Keratinocyte (primary cell): ENCODE measurements around the gene COL25A1.

ENCODE experiments used
- EZH2 ChIP-seq: IDR thresholded peaks from one replicate; pipeline ENCODE4 v1.6.1; 2012; ENCODE audit warnings: inconsistent platforms, mild to moderate bottlenecking, low read length, moderate library complexity
- TF ChIP-seq, protein P1 (sequence below), 3 experiments: IDR thresholded peaks in 1 of 3; conservative IDR thresholded peaks in 1 of 3; optimal IDR thresholded peaks in 1 of 3; 2 replicates in 2 of 3; 3 replicates in 1 of 3; pipeline versions ENCODE3 to v1.5.1; 2011; ENCODE audit warnings: low read length in 3 of 3, mild to moderate bottlenecking in 3 of 3, moderate library complexity in 2 of 3, control low read depth in 1 of 3, inconsistent platforms in 1 of 3; ENCODE audit not compliant: insufficient read depth in 2 of 3; ENCODE audit errors: extremely low read depth in 1 of 3

DNA sequence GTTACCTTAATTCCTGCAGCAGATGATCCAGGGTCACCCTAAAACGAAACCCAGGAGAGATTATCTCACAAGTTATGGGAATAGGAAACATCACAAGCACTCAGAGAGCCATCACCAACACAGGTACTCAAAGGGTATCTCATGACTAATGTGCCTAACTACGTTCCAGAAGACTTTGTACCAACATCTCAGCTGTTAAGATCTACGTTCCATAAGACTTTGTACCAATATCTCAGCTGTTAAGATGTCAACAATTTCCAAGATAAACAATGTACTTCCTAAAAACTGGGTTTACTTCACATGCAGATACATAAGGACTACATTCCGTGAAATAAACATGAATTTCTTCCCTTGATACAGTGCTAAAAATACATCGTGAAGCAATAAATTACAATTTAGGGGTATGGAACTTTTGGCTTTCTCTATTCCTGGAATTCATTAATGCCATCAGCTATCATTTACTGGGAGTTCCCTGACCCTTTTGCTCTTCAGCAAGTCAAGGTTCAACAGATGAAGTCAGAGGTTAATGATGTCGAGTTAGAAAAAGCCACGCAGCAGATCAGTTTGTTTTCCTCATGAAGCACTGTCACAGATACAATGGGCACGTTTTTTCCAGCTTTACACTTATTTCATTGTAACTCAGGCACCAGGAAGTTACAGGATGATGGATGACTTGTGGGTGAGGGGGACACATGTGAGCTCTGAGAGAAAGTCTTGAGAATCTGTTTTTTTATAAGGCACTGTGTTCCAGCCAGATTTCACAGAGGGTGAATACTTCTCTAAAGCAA, 412.6 kb downstream of the COL25A1 start:
- TF ChIP-seq, protein P1, sequence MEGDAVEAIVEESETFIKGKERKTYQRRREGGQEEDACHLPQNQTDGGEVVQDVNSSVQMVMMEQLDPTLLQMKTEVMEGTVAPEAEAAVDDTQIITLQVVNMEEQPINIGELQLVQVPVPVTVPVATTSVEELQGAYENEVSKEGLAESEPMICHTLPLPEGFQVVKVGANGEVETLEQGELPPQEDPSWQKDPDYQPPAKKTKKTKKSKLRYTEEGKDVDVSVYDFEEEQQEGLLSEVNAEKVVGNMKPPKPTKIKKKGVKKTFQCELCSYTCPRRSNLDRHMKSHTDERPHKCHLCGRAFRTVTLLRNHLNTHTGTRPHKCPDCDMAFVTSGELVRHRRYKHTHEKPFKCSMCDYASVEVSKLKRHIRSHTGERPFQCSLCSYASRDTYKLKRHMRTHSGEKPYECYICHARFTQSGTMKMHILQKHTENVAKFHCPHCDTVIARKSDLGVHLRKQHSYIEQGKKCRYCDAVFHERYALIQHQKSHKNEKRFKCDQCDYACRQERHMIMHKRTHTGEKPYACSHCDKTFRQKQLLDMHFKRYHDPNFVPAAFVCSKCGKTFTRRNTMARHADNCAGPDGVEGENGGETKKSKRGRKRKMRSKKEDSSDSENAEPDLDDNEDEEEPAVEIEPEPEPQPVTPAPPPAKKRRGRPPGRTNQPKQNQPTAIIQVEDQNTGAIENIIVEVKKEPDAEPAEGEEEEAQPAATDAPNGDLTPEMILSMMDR (optimal IDR thresholded peaks at IDR 0.05 in 1 of 3, IDR thresholded peaks at IDR 0.05 in 1 of 3, conservative IDR thresholded peaks at IDR 0.05 in 1 of 3; ENCODE audit: extremely low read depth in 1 of 3, insufficient read depth in 2 of 3, low read length in 3 of 3): no peak
- no peak for TF ChIP-seq EZH2
